HL-60/S4 treated with retinoic acid at 250 ng/mL for 4 days and 3 days (cell line): ENCODE results near the gene MCRIP2.

ENCODE experiments used
- in situ Hi-C: fragments of 300-500 bp; cut with MboI; formaldehyde crosslinking; loops from 2 replicates; pipeline ENCODE4 v1.7.0; 2022; ENCODE audit warnings: low sequenced_read_pairs

The MCRIP2 gene

GRCh38 chr16:631808-632358 lies 9.7 kb upstream of the MCRIP2 start:
- in situ Hi-C loops = no loop called here

DNA sequence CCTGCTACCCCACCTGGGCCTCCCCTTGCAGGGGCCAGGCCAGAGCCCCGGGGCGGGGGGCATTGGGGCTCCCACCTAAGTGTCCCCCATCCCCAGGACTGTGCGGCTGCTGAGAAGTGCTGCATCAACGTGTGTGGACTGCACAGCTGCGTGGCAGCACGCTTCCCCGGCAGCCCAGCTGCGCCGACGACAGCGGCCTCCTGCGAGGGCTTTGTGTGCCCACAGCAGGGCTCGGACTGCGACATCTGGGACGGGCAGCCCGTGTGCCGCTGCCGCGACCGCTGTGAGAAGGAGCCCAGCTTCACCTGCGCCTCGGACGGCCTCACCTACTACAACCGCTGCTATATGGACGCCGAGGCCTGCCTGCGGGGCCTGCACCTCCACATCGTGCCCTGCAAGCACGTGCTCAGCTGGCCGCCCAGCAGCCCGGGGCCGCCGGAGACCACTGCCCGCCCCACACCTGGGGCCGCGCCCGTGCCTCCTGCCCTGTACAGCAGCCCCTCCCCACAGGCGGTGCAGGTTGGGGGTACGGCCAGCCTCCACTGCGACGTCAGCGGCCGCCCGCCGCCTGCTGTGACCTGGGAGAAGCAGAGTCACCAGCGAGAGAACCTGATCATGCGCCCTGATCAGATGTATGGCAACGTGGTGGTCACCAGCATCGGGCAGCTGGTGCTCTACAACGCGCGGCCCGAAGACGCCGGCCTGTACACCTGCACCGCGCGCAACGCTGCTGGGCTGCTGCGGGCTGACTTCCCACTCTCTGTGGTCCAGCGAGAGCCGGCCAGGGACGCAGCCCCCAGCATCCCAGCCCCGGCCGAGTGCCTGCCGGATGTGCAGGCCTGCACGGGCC lies 8.9 kb upstream of the MCRIP2 start:
- in situ Hi-C loops = no loop called here

DNA sequence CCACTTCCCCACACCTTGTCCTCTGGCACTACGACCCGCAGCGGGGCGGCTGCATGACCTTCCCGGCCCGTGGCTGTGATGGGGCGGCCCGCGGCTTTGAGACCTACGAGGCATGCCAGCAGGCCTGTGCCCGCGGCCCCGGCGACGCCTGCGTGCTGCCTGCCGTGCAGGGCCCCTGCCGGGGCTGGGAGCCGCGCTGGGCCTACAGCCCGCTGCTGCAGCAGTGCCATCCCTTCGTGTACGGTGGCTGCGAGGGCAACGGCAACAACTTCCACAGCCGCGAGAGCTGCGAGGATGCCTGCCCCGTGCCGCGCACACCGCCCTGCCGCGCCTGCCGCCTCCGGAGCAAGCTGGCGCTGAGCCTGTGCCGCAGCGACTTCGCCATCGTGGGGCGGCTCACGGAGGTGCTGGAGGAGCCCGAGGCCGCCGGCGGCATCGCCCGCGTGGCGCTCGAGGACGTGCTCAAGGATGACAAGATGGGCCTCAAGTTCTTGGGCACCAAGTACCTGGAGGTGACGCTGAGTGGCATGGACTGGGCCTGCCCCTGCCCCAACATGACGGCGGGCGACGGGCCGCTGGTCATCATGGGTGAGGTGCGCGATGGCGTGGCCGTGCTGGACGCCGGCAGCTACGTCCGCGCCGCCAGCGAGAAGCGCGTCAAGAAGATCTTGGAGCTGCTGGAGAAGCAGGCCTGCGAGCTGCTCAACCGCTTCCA lies 8.1 kb upstream of the MCRIP2 start:
- in situ Hi-C loops = no loop called here

GRCh38 chr16:634051-634670 lies 7.5 kb upstream of the MCRIP2 start:
- in situ Hi-C loops = no loop called here

- in situ Hi-C loops = no loop called here
These were observed 6.6 kb upstream of the MCRIP2 start for GRCh38 chr16:634996-635395.

DNA sequence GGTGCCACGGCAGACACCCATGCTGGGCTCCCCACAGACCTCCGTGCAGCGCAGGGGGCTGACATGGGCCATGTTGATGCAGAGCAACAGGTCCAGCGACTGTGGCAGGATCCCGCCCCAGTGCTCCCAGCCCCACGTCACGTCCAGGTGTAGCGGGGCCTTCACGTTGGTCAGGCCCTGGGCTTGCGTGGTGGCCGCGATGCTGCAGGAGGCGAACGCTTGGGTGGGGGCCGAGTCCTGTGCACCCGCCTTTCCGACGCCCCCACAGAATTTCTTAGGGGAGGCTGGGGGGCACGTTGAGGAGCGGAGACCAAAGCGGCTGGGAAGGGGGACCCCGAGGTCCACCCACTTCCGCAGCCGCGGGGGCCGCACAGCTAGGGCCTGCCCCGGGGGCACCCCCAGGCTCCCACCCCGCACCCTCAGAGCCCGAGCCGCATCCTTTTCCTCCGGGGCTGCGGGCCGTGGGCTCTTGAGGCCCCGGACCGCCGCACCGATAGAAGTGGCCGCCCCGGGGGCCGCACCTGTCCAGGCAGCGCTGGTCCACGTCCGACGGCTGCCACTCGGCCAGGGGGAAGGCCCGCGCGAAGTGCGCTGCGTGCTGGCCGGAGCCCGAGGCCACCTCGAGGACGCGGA lies 5.9 kb upstream of the MCRIP2 start:
- in situ Hi-C loops = no loop called here

DNA sequence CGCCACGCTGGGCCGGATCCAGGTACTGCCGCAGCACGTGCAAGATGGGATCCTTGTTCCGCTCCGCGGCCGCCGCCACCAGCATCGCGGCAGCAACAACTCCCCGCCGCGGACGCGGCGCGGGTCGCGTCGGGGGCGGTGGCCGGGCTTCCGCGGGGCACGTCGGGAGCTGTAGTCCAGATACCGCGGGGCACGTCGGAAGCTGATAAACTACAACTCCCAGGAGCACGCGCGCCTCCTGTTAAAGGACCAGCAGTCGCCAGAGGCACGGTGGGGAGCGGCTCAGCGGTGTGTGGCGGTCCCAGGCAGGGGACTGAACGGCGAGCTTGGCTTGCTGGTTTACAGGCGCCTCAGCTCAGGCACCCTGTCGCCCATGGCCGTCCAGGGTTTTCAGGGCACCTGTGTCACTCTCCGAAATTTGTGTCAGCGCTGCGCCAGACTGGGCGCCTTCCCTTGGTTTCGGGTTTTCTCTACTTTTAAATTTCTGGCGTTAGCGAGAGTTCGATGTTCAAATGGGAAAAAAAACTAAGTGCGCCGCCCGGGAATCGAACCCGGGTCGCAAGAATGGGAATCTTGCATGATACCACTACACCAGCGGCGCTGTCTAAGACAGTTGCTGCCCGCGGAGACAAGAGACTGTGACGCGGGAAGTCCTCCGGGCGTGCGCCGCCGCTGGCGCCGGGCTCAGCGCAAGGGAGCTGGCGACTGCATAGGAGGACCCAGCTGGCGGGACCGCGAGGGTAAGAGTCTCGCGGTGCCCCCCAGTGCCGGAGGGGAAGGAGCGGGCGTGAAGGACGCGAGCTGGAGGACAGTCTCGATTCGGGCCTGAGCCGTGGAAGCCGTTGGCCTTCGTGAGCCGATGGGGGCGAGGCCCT lies 5.2 kb upstream of the MCRIP2 start, which contains the start of gene METTL26:
Gene METTL26 (minus strand): TSS at position 100 of the 875 bp plus-strand sequence. CDS start 15 bp downstream, at position 85.
- in situ Hi-C loops = no loop called here

DNA sequence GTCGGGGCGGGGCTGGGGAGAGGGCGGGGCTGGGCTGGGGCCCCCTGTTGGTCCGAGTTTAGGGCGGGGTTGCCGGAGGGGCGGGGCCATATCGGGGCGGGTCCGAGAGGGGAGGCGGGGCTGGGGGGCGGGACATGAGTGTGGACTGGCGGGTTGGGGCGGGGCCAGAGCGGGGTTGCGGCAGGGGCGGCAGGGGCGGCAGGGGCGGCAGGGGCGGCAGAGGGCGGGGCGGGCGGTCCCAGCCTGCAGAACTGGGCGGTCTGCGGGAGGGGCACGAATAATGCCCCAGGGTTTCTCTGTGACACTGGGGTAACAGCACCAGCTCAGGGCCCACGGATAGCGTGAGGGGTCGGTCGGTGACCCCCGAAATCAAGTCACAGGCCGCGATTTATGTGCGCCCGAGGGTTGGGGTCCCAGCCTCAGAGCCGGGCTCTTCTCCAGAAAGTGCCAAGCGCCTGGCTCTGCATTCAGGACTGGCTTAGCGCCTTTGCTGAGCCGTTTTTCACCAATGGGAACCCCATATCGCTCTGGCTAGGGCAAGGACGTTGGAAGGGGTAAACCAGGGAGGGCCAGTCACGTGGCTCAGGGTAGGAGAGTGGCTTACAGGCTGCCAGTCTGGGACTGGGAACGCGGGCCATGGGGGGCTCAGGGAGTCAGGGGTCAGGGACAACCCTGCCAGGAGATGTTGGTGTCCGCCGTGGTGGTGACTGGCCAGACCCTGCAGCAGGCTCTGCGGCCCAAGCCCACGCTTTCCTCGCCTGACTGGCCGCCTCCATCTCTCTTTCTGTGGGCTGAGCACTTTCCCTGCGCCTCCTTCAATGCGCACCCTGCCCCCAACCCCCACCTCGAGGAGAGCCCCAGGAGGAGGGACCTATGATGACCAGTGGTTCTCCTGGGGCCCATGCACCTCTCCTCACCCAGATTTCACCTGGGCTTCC lies 4.3 kb upstream of the MCRIP2 start:
- in situ Hi-C loops = no loop called here

- in situ Hi-C loops = no loop called here
These were observed 3.5 kb upstream of the MCRIP2 start for GRCh38 chr16:638034-638543.

- in situ Hi-C loops = no loop called here
These were observed 2.8 kb upstream of the MCRIP2 start for GRCh38 chr16:638836-639235.

- in situ Hi-C loops = no loop called here
These were observed 1.0 kb upstream of the MCRIP2 start for GRCh38 chr16:640614-641013.

DNA sequence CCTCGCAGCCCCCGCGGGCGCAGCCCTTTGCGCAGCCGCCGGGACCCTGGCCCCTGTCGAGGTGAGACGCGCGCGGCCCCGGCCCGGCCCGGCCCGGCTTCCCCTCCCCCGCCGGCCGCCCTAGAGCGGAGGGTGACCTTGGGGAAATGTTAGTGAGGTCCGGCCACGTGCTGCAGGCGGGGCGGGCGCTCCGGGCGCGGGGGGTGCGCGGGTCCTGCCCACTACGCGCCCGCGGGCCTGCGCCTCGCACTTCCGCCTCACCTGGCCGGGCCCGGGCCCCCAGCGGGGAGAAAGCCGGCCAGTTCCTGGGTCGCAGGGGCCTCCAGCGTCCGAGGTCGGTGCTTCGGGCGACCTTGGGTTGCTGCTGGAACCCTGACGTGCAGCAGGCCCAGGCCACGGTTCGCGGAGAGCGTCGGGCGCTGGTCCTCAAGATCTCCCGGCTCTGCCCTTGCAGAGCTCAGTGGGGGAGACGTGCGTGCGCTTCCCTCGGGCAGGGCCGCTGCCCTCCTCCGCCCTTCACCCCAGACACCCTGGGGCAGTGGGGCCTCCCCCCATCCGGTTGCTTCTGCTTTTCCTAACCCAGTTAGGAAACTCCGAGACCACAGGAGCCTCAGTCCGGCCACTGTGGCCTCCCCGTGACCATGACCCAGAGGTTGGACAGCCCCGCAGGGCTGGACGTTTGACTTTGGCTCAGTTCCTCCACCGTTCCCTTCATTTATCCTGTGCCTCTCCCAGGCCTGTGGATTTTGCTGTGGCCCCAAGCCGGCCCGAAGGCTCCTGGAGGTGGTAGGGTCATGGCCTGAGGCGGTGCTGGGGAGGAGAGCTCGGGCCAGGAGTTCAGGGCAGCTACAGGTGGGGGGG lies 791 bp downstream of the MCRIP2 start:
- in situ Hi-C loops = no loop called here

DNA sequence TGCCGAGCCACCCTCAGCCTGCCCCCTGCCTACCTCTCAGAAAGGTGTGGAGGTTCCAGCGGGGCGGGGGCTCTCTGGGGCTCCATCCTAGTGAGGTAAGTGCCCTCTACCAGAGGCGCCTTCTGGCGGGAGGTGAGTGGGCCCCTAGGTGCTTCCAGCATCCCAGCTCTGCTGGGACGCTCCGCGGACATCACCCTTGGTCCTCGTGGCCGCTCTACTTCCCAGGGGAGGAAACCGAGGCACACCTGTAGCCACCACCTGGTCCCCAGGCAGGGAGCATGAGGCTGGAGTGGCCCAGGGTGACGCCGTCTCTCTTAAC lies 1.4 kb downstream of the MCRIP2 start:
- in situ Hi-C loops = no loop called here

- in situ Hi-C loops = no loop called here
These were observed 2.9 kb downstream of the MCRIP2 start for GRCh38 chr16:644556-644955.

GRCh38 chr16:645852-646678 lies 4.4 kb downstream of the MCRIP2 start:
- in situ Hi-C loops = no loop called here

DNA sequence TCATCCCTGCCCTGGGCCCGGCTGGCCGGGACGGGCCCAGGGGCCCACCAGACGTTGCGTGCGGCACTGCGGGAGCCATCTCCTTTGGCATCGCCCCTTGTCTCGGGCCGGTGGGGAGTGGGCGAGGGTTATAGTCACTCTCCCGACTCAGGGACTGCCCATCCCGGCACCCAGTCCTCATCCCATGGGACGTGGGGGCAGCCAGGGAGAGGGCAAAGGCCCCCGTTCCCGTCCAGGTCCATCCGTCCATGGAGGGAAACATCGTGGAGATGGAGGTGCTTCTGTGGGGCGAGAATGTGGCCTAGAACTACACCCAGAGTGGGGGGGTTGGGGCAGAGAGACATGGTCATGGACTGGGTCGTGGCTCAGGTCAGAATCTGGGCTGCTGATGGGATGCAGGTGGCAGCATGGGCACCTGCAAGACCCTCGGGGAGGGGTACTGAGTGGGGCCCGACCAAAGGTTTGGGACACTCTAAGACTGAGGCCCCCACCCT lies 5.1 kb downstream of the MCRIP2 start:
- in situ Hi-C loops = no loop called here
